DMS 273 (cell line): ENCODE measurements around the gene SNX4.
A peak's percentile ranks its signal among the peaks of the same experiment; 100 is the strongest.
"Not testable (repeated sequence)": the region's sequence is repeated elsewhere in the genome, so short reads cannot be mapped to it uniquely, and the experiment has no call there.

ENCODE experiments used
- DNase-seq: peaks from one replicate; lab custom pipeline; 2025; ENCODE audit not compliant: unreplicated experiment; lab: John Stamatoyannopoulos, UW

Gene SNX4

DNA sequence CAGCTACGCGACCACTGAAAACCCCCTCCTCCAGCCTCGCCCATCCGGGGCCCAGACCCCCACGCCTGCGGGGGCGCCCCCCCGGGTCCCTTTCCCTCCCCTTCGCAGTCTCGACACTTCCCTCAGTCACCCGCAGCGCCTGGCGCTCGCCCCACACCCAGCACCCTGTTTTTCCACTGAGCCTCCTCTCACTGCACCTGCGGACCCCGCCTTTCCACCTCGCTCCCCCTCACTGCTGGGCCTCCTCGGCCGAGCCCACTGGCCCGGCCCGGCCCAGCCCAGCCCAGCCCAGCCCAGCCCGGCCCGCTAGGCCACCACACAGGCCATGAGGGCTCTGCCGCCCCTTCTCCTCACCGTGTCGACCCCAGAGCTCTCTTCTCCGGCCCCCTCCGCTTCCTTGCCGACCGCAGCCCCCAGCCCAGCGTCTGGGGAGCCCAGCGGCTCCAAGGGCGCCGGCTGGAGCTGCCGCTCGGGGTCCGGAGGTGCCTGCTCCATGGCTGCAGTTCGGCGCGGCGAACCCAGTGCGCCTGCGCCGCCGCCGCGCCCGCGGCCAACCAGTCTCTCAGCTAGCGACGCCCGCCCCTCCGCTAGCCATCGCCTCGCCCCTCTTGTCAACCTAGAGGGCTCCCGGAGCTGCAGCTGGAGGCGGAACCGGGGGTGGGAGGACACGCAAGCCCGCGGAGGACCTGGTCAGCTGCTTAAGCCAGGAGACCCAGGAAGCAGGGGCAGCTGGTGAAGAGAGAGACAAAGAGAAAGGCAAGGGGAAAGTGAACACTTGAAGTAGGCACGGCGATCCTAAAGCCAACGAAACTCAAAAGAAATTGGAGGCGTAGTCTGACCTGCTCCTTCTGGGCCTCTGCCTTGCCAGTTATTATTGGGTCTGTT lies at the start of gene SNX4:
Gene SNX4, minus strand, starts transcription at position 525 of the 885 bp plus-strand sequence. Its CDS starts 30 bp downstream, at position 495.
- DNase-seq: peak; percentile 97

- no peak for DNase-seq
Observed at GRCh38 chr3:125556314-125556713, 36.3 kb upstream of the SNX4 start.

DNA sequence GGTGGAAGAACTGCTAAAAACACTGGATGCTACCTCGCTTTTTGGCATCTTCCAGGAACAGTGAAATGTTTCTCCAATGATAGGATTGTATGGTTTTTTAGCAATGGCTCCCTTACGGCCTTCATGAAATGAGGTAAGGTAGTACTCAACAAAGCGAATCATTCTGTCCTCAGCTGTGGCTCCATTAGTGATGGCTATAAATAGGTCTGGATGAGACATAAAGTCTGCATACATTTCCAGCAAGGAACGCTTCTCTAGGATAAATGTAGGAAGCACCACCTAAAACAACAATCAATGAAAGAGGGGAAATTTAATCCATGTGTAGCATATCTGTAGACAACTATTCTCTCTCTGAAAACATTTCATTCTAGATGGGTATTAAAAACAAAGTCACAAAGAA lies 32.4 kb upstream of the SNX4 start:
- DNase-seq: no peak

DNA sequence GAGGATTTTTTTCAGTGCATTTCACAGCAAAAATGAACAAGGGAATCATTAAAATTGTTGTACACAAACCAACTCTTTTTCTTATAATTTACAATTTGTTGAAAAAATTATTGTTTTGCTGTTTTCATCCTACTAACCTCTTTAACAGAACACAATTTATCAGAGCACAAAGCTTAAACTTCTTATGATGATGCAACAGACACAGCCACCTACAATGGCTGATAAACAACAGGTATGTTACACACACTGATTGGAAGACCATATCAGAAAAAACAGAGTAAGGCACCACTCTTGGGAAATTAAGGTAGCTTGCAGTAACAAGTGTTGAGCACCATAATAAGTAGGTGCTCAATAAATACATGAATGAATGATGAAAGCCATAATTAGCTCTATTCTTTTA lies 8.9 kb upstream of the SNX4 start:
- DNase-seq: no peak

DNA sequence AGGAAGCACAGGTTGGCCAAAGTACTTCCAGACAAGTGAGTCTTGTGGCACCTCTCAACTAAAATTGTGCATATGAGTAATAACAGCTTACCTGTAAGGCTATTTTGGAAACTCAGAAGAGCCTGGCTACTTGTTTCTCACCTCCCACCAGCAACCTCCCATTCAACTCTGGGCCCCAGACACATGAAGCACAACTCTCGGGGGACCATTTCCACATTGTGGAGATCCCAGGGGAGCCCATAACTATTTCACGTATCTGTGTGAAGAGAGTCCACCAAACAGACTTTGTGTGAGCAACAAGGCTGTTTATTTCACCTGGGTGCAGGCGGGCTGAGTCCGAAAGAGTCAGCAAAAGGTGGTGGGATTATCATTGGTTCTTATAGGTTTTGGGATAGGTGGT lies 5.2 kb upstream of the SNX4 start:
- DNase-seq: no peak

- not testable (repeated sequence) for DNase-seq
Observed at GRCh38 chr3:125520563-125520919, 539 bp upstream of the SNX4 start.

DNA sequence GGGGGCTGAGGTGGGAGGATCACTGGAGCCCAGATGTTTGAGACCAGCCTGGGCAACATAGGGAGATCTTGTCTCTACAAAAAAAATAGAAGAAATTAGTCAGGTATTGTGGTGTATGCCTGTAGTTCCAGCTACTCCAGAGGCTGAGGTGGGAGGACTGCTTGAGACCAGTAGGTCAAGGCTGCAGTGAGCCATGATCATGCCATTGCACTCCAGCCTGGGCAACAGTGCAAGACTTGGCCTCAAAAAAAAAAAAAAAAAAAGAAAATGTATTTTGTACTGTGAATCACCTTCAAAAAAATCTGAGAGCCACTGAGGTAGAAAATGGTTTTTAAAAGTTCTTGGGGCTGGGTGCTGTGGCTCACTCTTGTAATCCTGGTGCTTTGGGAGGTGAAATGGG lies 4.6 kb downstream of the SNX4 start:
- DNase-seq: no peak

GRCh38 chr3:125513490-125514115 lies 6.4 kb downstream of the SNX4 start:
- no peak for DNase-seq

- peak; percentile 90 for DNase-seq
Observed at GRCh38 chr3:125512135-125512920, 7.7 kb downstream of the SNX4 start.

- no peak for DNase-seq
Observed at GRCh38 chr3:125511420-125512118, 8.4 kb downstream of the SNX4 start.

DNA sequence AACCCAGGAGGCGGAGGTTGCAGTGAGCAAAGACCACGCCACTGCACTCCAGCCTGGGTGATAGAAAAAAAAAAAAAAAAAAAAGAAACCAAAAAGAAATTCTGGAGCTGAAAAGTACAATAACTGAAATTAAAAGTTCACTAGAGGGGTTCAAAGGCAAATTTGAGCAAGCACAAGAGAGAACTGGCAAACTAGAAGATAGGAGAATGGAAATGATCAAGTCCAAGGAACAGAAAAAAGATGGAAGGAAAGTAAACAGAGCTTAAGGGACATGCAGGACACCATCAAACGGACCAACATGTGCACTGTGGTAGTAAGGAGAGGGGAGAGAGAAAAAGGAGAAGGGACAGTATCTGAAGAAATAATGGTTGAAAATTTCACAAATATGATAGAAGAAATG lies 12.9 kb downstream of the SNX4 start:
- DNase-seq: no peak

- no peak for DNase-seq
Observed at GRCh38 chr3:125498630-125499029, 21.4 kb downstream of the SNX4 start.

DNA sequence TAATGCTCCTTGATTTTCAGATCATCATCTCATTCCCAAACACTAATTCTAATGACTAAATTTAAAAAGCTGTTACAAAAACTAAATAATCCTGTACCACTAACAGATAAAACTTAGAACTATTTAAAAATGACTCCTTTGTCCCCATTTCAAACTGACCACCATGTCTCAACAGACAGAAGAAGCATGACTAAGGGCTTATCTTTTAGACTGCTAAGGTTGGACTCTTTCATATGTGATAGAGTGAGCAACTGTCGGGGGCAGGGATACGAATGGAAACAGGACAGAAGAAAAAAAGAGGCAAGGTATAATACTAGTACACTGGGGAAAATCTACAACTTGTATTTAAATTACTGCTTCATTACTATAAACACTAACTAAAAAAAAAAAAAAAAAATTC lies 23.3 kb downstream of the SNX4 start:
- DNase-seq: no peak

DNA sequence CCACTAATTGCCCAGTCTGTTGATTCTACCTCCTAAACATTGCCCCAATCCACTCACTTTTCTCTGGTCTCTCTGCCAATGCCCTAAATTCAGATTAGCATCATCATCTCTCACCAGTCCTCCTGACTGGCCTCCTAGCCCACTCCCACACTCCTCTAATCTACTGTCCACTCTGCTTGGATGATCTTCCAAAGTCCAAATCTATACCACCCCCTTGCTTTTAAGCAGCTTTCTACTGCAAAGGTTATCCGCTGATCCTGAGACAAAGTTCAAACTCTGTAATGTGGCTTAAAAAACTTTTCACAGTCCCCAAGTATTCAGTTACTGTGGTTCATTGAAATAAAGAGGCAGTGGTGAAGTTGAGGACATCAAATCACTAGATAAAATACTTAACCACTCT lies 37.6 kb downstream of the SNX4 start:
- no peak for DNase-seq

- no peak for DNase-seq
Observed at GRCh38 chr3:125481786-125482185, 38.2 kb downstream of the SNX4 start.

DNA sequence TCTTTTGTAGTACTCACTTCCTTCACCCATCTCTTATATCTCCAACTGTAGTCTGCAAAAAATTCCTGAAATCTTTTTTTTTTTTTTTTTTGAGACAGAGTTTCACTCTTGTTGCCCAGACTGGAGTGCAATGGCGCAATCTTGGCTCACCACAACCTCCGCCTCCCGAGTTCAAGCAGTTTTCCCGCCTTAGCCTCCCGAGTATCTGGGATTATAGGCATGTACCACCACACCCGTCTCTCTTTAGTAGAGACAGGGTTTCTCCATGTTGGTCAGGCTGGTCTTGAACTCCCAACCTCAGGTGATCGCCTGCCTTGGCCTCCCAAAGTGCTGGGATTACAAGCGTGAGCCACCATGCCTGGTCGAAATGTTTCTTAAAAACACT lies 38.6 kb downstream of the SNX4 start:
- DNase-seq: not testable (repeated sequence)

GRCh38 chr3:125480656-125481374 lies 39.2 kb downstream of the SNX4 start:
- peak; percentile 15 for DNase-seq

DNA sequence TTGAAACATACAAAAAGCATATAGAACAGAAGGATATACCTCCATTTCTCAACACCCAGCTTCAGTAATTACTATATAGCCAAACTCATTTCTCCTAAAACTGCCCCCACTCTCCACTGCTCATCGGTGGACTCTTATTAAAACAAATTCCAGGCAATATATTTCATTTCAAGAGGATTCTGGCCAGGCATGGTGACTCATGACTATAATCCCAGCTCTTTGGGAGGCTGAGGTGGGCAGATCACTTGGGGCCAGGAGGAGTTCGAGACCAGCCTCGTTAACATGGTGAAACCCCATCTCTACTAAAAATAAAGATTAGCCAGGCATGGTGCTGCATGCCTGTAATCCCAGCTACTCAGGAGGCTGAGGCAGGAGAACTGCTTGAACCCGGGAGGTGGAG lies 40.9 kb downstream of the SNX4 start:
- no peak for DNase-seq

DNA sequence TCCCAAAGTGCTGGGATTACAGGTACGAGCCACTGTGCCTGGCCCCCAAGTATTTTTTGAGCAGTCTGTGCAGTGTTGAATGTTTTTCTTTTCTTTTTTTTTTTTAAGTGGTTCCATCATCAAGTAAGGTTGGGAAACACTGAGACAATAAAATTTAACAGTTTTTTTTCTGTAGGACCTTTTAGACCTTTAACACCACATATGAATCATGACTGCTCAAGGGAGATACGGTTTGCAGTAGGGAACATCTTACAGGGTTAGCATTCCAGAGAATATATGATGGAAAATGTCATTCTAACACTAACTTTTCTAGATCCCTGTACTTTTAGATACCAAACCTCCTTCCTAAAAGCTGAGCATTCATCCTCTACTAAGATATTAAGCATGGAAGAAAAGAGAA lies 41.7 kb downstream of the SNX4 start:
- no peak for DNase-seq

DNA sequence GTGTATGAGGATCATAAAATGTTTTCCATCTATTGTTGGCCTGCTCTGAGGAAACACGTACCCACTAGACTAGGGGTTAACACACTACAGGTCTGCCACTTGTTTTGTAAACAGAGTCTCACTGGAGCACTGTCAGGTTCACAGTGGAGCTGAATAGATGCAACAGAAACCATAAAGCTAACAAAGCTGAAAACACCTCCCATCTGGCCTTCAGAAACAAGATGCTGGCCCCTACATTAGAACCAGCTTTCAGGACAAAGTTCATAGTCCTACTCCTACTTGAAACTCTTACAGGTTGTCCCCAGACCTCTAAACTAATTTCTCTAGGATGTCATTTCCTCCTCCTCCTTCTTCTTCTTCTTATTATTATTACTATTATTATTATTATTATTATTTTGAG lies 42.3 kb downstream of the SNX4 start:
- no peak for DNase-seq

- no peak for DNase-seq
Observed at GRCh38 chr3:125470671-125471070, 49.3 kb downstream of the SNX4 start.
